AG08396 (cell line): ENCODE measurements around the gene LRMDA.
"Not testable (repeated sequence)": the region's sequence is repeated elsewhere in the genome, so short reads cannot be mapped to it uniquely, and the experiment has no call there.

Source experiments
- DNase-seq: peaks from one replicate; pipeline ENCODE4 v3.0.0; 2012; ENCODE audit warnings: low spot score, mixed read lengths

Gene LRMDA

GRCh38 chr10:76126607-76127527 is 695.4 kb downstream of the LRMDA start:
- DNase-seq = no peak

- DNase-seq = no peak
Measured at GRCh38 chr10:76127984-76128589, 696.7 kb downstream of the LRMDA start.

- no peak for DNase-seq
Measured at GRCh38 chr10:76129213-76129612, 697.8 kb downstream of the LRMDA start.

- DNase-seq = no peak
Measured at GRCh38 chr10:76130892-76131291, 699.5 kb downstream of the LRMDA start.

- DNase-seq = no peak
Measured at GRCh38 chr10:76133597-76134255, 702.3 kb downstream of the LRMDA start.

GRCh38 chr10:76136961-76137360 is 705.5 kb downstream of the LRMDA start:
- DNase-seq = no peak

GRCh38 chr10:76138286-76138685 is 706.9 kb downstream of the LRMDA start:
- DNase-seq = no peak

GRCh38 chr10:76138906-76139305 is 707.5 kb downstream of the LRMDA start:
- no peak for DNase-seq

- no peak for DNase-seq
Measured at GRCh38 chr10:76139431-76139830, 708.0 kb downstream of the LRMDA start.

GRCh38 chr10:76141376-76141775 is 710.0 kb downstream of the LRMDA start:
- DNase-seq = no peak

GRCh38 chr10:76148217-76148616 is 716.8 kb downstream of the LRMDA start:
- DNase-seq = not testable (repeated sequence)

GRCh38 chr10:76149182-76149581 is 717.8 kb downstream of the LRMDA start:
- DNase-seq = no peak

GRCh38 chr10:76149602-76150138 is 718.2 kb downstream of the LRMDA start:
- DNase-seq = no peak

GRCh38 chr10:76150139-76150875 is 718.9 kb downstream of the LRMDA start:
- peak; percentile 21 for DNase-seq

- no peak for DNase-seq
Measured at GRCh38 chr10:76150876-76151288, 719.5 kb downstream of the LRMDA start.

- DNase-seq = no peak
Measured at GRCh38 chr10:76152186-76152585, 720.8 kb downstream of the LRMDA start.

GRCh38 chr10:76155961-76156360 is 724.5 kb downstream of the LRMDA start:
- DNase-seq = no peak

GRCh38 chr10:76160446-76161300 is 729.2 kb downstream of the LRMDA start:
- DNase-seq = no peak

- DNase-seq = no peak
Measured at GRCh38 chr10:76161301-76161582, 729.8 kb downstream of the LRMDA start.

- DNase-seq = no peak
Measured at GRCh38 chr10:76168437-76168836, 737.0 kb downstream of the LRMDA start.

GRCh38 chr10:76169246-76169645 is 737.8 kb downstream of the LRMDA start:
- DNase-seq = no peak
